Measurements from ENCODE around the gene QRICH1.

QRICH1 gene, protein sequence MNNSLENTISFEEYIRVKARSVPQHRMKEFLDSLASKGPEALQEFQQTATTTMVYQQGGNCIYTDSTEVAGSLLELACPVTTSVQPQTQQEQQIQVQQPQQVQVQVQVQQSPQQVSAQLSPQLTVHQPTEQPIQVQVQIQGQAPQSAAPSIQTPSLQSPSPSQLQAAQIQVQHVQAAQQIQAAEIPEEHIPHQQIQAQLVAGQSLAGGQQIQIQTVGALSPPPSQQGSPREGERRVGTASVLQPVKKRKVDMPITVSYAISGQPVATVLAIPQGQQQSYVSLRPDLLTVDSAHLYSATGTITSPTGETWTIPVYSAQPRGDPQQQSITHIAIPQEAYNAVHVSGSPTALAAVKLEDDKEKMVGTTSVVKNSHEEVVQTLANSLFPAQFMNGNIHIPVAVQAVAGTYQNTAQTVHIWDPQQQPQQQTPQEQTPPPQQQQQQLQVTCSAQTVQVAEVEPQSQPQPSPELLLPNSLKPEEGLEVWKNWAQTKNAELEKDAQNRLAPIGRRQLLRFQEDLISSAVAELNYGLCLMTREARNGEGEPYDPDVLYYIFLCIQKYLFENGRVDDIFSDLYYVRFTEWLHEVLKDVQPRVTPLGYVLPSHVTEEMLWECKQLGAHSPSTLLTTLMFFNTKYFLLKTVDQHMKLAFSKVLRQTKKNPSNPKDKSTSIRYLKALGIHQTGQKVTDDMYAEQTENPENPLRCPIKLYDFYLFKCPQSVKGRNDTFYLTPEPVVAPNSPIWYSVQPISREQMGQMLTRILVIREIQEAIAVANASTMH

DNA sequence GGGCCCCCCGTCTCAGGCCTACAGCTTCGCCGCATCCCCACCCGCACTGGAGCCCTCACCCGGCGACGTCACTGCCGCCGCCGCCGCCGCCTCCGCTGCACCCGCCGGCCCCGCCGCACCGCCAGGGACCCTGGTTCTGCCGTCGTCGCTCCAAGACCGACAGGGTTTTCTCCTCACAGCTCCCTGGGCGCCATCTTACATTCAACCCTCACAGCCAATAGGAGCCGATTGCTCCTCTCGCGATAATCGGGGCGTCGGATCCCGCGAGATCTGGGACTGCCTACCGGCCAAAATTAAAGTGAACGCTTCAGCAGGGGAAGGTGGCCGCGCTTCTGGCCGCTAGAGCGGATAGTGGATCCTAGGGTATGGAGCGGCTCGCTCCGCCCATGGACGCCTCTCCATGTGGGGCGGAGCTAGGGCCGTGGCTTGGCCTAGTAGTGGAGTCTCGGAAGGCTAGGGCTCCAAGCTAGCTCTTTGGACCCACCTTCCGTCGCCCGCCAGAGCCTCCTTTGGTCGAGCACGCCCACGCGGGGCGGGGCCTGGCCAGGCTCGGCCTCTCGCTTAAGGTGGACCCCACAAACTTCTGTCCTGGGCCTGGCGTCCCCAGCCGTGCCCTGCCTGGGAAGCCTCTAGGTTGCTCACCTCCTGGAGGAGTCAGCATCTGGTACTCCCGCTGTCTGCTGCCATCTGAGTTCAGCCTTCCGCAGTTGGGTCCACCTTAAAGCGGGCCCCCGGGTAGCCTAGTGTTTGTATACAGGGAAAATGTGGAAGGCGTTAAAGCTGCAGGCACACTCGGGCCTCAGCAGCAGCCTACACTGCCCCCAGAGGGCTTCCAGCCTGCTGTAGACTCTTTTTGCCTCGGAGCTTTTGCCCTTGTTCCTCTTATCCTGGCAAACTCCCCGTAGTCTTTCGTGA is at the start of gene QRICH1:
TSS of gene QRICH1 (minus strand) at position 219 of the 915 bp plus-strand sequence. CDS start 17,054 bp downstream, outside the sequence.
- Mint-ChIP-seq H3K4me3 (peak within 1 kb of the TSS; percentile 92), H3K4me1 (ENCODE audit: low read depth) (peaks cover 31% of the 10 kb centered on the region), H3K9me3 (no peaks in the 10 kb centered on the region), H3K27me3 (no peaks in the 10 kb centered on the region), H3K27ac (peak within 1 kb of the TSS; percentile 98), H3K36me3 (ENCODE audit: low read depth) (peaks cover 79% of the 10 kb centered on the region)
- intact Hi-C loops (cut with micrococcal nuclease), result loop anchor here (1.0 to 5.0 kb wide), 5 partner anchors 10 to 177 kb away; partner anchors contain the start of genes ARIH2, IMPDH2, LAMB2 and QARS1

DNA sequence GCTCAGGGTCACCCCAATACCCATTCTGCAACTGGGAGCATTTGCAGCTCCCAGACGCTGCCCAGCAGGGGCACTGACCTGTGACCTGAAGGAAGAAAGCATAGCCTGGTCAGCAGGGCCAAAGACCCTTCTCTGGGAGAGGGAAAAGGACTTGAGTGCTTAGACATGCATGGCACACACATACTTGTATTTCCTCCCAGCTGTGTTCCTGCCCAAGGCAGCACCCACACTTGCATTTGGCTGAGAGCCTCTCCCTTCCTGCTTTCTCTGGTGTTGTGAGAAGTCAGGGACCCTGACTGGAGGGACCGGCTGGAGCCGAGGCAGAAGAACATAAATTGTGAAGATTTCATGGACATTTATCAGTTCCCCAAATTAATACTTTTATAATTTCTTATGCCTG is 46.2 kb upstream of the QRICH1 start:
- intact Hi-C loops (cut with micrococcal nuclease), result no loop called here
- no peak overlapping the region for H3K4me3 Mint-ChIP-seq
- H3K27ac Mint-ChIP-seq, result no peak overlapping the region
- H3K27me3 Mint-ChIP-seq, result peaks cover 16% of the 10 kb centered on the region
- peaks cover 20% of the 10 kb centered on the region for H3K9me3 Mint-ChIP-seq
- H3K36me3 Mint-ChIP-seq (ENCODE audit: low read depth), result no peaks in the 10 kb centered on the region
- no peaks in the 10 kb centered on the region for H3K4me1 Mint-ChIP-seq (ENCODE audit: low read depth)

DNA sequence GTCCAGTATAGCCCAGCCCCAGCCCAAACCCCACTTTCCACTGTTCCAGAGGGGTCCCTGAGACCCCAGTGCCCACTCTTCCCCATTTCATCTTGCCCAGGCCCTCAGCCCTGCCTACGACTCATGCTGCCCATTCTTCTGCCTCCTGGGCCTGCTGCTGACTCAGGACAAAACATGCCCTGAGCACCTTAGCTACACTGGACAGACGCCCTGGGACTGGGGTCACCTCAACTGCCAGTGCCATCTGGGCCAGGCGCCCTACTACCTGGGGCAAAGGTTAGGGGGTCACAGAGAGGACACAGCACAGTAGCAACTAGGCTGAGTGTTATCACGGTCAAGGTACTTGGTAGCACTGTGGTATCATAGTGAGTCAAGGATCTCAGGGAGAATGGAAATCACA is 41.6 kb upstream of the QRICH1 start:
- Mint-ChIP-seq H3K4me1 (ENCODE audit: low read depth) (peaks cover 26% of the 10 kb centered on the region), H3K27me3 (peaks cover 10% of the 10 kb centered on the region), H3K36me3 (ENCODE audit: low read depth) (peaks cover 6% of the 10 kb centered on the region), H3K27ac (peak overlapping the region; percentile 14), H3K4me3 (no peak overlapping the region), H3K9me3 (no peaks in the 10 kb centered on the region)
- intact Hi-C loops (cut with micrococcal nuclease), result no loop called here

DNA sequence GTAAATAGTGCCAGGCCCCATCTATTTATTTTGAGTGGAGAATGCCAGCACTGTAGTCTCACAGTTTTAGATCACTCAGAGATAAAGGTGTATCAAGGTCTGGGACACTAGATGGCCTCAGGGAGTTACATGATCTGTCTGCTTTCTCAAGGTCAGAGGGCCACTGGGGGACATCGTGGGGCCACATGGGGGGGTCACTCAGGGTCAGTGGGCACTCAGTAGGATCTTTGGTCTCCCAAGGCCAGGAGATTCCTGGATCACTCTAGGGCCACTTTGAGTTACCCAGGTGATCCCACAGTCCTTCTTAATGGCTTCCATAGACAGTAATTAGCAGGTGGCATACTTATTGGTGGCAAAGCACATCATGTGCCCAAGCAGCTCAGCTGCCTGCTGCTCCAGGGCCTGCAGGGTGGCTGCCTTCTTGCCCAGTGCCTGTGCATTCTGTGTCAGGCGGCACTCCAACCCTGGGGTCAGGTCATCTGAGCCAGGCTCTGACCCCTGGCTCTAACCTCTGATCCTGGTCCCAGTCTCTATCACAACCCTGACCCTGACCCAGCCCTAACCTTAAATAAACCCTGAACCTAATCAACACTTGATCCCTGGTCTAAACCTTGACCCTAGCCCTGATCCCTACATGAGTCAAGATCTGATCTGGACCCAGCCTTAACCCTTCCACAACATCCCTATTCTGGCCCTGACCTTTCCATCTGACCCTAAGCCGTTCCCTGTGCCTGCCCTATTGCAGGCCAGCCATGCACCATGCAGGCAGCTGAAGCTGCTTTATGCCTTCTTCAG is 40.8 kb upstream of the QRICH1 start:
- intact Hi-C loops (cut with micrococcal nuclease), result no loop called here
- Mint-ChIP-seq H3K4me3 (no peak overlapping the region), H3K36me3 (ENCODE audit: low read depth) (peaks cover 12% of the 10 kb centered on the region), H3K9me3 (no peaks in the 10 kb centered on the region), H3K27ac (peak overlapping the region; percentile 14), H3K27me3 (peaks cover 8% of the 10 kb centered on the region), H3K4me1 (ENCODE audit: low read depth) (peaks cover 26% of the 10 kb centered on the region)

DNA sequence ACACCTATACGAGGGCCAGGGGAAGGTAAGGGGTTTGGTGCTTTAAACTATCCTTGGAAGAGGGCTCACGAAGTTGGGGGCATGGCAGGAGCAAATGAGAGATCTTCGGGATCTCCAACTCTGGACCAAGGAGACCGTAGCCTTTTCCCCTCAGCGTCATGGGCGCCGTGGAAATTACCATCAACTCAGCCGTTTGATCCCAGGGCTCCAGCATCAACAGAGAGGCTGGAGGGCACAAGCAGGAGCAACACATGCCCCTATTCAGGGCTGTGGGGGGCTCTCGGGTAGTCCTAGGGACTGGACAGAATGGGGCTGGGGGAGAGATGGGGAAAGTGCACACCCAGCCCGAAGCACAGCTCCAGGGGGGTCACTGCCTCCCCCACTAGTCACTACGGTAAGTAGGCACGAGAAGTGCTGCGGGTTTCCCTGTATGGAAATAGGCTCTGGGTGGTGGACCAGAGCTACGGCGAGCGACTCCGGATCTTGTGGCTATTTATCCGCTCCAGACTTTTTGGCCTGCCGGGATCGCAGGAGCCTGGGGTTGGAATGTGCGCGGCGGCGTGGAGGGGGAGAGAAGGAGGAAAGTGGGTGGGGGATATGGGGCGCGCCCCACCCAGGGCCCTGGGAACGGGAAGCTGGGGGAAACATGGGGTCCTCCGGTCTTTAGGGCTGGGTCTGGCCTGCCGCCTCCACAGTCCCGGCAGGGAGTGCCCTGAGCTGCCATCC is 39.5 kb upstream of the QRICH1 start:
- H3K36me3 Mint-ChIP-seq (ENCODE audit: low read depth), result peaks cover 25% of the 10 kb centered on the region
- no peaks in the 10 kb centered on the region for H3K9me3 Mint-ChIP-seq
- peak overlapping the region; percentile 79 for H3K4me3 Mint-ChIP-seq
- peaks cover 7% of the 10 kb centered on the region for H3K27me3 Mint-ChIP-seq
- intact Hi-C loops (cut with micrococcal nuclease), result loop anchor here (2.0 kb wide), 1 partner anchor 39 kb away; the partner anchor contains the start of gene QRICH1
- H3K4me1 Mint-ChIP-seq (ENCODE audit: low read depth), result peaks cover 26% of the 10 kb centered on the region
- H3K27ac Mint-ChIP-seq, result peak overlapping the region; percentile 86

DNA sequence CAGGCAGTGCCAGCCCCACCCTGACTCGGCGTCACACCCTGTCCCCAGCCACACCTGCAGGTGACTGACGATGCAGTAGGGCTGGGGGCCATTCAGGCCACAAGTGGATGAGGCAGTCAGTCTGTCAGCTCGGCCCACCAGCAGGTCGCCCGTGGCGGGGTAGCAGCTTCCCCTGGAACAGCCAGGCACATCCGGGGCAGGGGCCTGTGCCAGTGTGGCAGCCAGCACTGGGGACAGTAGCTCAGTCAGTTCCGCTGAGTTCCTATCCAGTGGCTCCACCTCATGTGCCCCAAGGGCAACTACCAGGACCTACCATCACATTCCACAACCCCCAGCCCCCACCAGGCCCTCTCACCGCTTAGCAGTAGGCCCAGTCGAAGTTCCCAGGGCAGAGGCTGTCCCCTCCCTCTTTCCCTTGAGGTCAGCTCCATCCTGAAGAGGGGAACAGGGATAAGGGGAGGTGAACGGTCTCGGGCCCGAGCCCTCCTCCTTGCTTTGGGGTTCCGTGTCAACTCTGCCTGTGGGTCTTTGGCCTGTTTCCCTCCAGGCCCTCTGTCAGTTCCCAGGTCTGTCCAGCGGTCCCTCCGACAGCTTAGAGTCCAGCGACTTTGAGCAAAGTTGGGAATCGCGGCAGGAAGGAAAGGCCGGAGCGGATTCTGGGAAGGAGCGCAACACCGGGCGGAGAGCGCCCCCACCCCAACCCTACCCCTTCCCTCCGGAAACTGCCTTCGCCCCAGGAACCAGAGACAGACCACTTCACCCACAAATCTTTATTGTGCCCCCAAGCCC is 38.8 kb upstream of the QRICH1 start, which contains the start of gene LAMB2:
TSS of gene LAMB2 (minus strand) at position 614 of the 789 bp plus-strand sequence. CDS start at position 431, 183 bp downstream.
- H3K36me3 Mint-ChIP-seq (ENCODE audit: low read depth), result peaks cover 32% of the 10 kb centered on the region
- H3K27me3 Mint-ChIP-seq, result peaks cover 4% of the 10 kb centered on the region
- peak within 1 kb of the TSS; percentile 86 for H3K27ac Mint-ChIP-seq
- H3K4me1 Mint-ChIP-seq (ENCODE audit: low read depth), result peaks cover 26% of the 10 kb centered on the region
- H3K4me3 Mint-ChIP-seq, result peak within 1 kb of the TSS; percentile 79
- intact Hi-C loops (cut with micrococcal nuclease), result loop anchor here (2.0 kb wide), 1 partner anchor 38 kb away; the partner anchor contains the start of gene QRICH1
- H3K9me3 Mint-ChIP-seq, result no peaks in the 10 kb centered on the region

DNA sequence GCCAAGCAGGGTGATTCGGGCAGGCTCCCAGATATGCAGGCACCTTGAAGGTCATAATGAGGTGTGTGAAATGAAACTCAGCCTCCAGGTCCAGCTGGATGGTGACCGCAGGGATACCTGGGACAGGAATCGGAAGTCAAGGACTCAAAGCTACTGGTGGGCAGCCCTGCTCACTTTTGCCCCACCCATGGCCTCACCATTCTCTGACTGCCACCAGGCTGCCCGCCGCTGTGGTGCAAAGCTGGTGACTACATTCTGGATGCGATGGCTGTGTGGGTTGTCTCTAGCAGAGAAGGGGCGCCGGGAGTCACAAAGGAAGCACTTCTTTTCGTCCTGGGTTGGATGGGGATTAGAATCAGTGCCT is 38.2 kb upstream of the QRICH1 start:
- Mint-ChIP-seq H3K4me1 (ENCODE audit: low read depth) (peaks cover 26% of the 10 kb centered on the region), H3K27ac (peak overlapping the region; percentile 86), H3K4me3 (peak overlapping the region; percentile 79), H3K27me3 (peaks cover 2% of the 10 kb centered on the region), H3K9me3 (no peaks in the 10 kb centered on the region), H3K36me3 (ENCODE audit: low read depth) (peaks cover 32% of the 10 kb centered on the region)
- intact Hi-C loops (cut with micrococcal nuclease), result loop anchor here (2.0 kb wide), 1 partner anchor 37 kb away; the partner anchor contains the start of gene QRICH1

DNA sequence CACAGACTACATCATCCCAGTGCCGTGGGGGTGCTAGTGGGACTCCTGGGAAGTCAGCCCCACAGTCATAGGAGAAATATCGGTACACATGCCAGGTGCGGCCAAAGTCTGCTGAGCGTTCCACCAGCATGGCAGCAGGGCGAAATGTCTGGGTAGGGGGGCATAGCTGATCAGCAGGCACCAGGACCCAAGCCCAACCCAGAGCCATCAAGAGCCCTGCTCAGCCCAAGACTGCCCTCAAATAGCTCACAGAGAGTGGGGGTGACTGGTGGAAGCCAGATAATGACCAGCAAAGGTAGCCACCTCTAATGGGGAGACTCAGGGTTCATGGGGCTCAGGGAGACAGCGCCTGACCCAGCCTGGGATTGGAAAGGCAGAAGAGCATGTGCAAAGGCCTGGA is 37.7 kb upstream of the QRICH1 start:
- peak overlapping the region; percentile 79 for H3K4me3 Mint-ChIP-seq
- peaks cover 32% of the 10 kb centered on the region for H3K36me3 Mint-ChIP-seq (ENCODE audit: low read depth)
- H3K9me3 Mint-ChIP-seq, result no peaks in the 10 kb centered on the region
- peak overlapping the region; percentile 86 for H3K27ac Mint-ChIP-seq
- H3K4me1 Mint-ChIP-seq (ENCODE audit: low read depth), result peaks cover 26% of the 10 kb centered on the region
- intact Hi-C loops (cut with micrococcal nuclease), result no loop called here
- H3K27me3 Mint-ChIP-seq, result peaks cover 2% of the 10 kb centered on the region

DNA sequence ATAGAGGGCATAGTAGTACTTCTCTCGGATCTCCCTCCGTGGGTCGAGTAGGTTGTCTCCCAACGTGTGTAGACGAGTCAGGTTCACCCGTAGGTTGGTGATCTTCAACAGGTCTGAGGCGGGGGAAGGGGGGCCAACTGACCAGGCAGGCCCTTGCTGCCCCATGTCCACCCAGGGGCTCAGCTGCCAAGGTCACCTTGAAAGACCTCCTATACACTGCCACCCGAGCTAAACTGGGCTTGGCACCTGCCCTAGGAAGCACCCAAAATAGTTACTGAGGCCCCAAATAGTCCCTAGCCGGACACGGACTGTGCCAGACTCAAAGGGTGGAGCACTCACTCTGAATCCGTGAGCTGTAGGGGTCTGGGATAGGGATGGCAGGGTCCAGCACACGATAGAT is 37.2 kb upstream of the QRICH1 start:
- peaks cover 26% of the 10 kb centered on the region for H3K4me1 Mint-ChIP-seq (ENCODE audit: low read depth)
- no peak overlapping the region for H3K4me3 Mint-ChIP-seq
- intact Hi-C loops (cut with micrococcal nuclease), result no loop called here
- peaks cover 2% of the 10 kb centered on the region for H3K27me3 Mint-ChIP-seq
- H3K36me3 Mint-ChIP-seq (ENCODE audit: low read depth), result peaks cover 37% of the 10 kb centered on the region
- no peak overlapping the region for H3K27ac Mint-ChIP-seq
- H3K9me3 Mint-ChIP-seq, result no peaks in the 10 kb centered on the region

DNA sequence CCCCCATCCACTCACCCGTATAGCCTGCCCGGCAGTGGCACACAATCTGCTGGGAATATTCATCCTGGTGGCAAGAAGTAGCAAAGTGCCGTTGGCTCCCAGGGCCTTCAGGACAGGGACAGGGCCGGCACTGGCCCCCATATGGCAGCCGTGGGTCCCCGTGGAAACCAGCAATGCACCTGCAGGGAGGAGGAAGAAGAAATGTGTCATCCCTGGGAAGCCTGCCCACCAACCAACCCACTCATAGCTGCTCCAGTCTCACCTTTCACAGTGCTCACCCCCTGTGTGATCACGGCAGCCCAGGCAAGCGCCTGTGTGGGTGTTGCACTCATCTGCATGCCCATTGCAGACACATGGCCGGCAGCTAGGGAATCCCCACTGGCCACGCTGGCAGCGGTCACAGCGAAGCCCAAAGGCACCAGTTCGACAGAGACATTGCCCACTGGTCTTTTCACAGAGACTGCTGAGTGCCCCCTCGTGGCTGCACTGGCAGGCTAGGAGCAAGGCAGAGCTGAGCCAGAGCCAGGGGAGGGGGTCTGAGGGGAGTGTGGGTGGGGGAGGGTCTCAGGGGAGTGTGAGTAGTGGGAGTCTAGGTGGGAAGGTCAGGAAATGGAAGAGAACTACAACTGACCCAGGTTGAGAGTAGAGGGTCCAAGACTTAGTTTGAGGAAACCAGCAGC is 31.3 kb upstream of the QRICH1 start:
- peaks cover 15% of the 10 kb centered on the region for H3K4me1 Mint-ChIP-seq (ENCODE audit: low read depth)
- H3K9me3 Mint-ChIP-seq, result no peaks in the 10 kb centered on the region
- no peak overlapping the region for H3K27ac Mint-ChIP-seq
- no peak overlapping the region for H3K4me3 Mint-ChIP-seq
- H3K27me3 Mint-ChIP-seq, result no peaks in the 10 kb centered on the region
- peaks cover 80% of the 10 kb centered on the region for H3K36me3 Mint-ChIP-seq (ENCODE audit: low read depth)
- intact Hi-C loops (cut with micrococcal nuclease), result no loop called here

DNA sequence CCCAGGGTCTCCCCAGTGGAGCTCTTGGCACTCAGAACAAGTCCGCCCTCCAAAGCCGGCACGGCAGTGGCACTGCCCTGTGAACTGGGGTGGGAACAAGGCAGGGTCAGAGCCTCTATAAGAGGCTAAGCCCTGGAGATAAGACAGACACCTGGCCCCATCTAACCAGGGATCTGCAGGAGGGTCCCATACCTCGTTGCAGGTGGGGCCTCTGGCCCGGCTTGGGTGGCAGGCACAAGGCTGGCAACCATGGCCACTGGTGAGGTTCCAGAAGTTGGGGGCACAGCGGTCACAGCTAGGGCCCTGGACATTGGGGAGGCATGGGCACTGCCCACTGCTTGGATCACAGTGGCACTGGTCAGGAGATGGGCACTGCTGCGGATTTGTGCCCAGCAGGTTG is 30.3 kb upstream of the QRICH1 start:
- Mint-ChIP-seq H3K4me3 (no peak overlapping the region), H3K4me1 (ENCODE audit: low read depth) (peaks cover 23% of the 10 kb centered on the region), H3K9me3 (no peaks in the 10 kb centered on the region), H3K27me3 (no peaks in the 10 kb centered on the region), H3K27ac (no peak overlapping the region), H3K36me3 (ENCODE audit: low read depth) (peaks cover 71% of the 10 kb centered on the region)
- intact Hi-C loops (cut with micrococcal nuclease), result no loop called here
